AG04449 (cell line): ENCODE measurements around the gene AQP4.

Experiments used
- CTCF ChIA-PET: fragments of 350-600 bp; formaldehyde crosslinking; extraction: SDS; loops from one replicate; lab custom pipeline; 2021; ENCODE audit warnings: antibody characterized with exemption; lab: Yijun Ruan, JAX
- POLR2A ChIA-PET: fragments of 400-600, 350-600 bp; formaldehyde crosslinking; extraction: SDS; loops from one replicate; lab custom pipeline; 2020; ENCODE audit warnings: antibody characterized with exemption, inconsistent platforms; lab: Yijun Ruan, JAX
- DNase-seq: peaks from one replicate; pipeline ENCODE4 v3.0.0-alpha.2; 2010; ENCODE audit warnings: low read depth, low spot score
- H3K4me3 ChIP-seq: 2 replicates; pipeline ENCODE4 v1.5.1; 2011; ENCODE audit warnings: low read depth, mild to moderate bottlenecking, control low read depth, low read length
- CTCF ChIP-seq: IDR thresholded peaks from one replicate; pipeline ENCODE4 v1.5.1; 2011; ENCODE audit warnings: mild to moderate bottlenecking, moderate library complexity, low read length, control low read depth, inconsistent platforms; ENCODE audit not compliant: insufficient read depth; ENCODE audit errors: missing control alignments

AQP4 gene

GRCh38 chr18:26812462-26812861, 53.0 kb downstream of the AQP4 start:
- H3K4me3 ChIP-seq, result no peak overlapping the region
- CTCF ChIA-PET, result no interaction called here
- TF ChIP-seq CTCF, result no peak
- POLR2A ChIA-PET, result no interaction called here
- DNase-seq, result no peak

- ChIA-PET POLR2A (no interaction called here), CTCF (no interaction called here)
- H3K4me3 ChIP-seq, result no peak overlapping the region
- no peak for DNase-seq
- no peak for TF ChIP-seq CTCF
These were observed 56.2 kb downstream of the AQP4 start for GRCh38 chr18:26809346-26809745.

DNA sequence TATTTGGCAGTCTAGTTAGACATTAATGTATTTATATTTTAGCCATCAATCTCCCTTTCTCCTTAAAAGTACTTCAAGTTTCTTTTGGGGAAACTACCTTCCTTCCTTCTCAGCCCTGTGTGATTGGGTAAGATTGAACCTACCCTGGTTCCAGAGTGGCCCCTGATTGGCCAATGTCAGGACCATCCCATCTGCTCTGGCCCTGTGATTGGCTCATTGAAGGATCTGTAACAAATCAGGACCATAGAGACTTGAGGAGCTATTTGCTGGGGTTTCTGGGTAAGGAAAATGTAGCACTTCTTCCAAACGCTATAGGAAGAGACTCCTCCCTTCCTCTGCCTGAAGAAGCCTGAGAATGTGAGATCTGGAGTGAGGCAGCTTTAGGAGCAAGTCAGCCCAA, 59.3 kb downstream of the AQP4 start:
- no peak overlapping the region for H3K4me3 ChIP-seq
- no peak for TF ChIP-seq CTCF
- DNase-seq, result no peak
- ChIA-PET CTCF (no interaction called here), POLR2A (no interaction called here)

DNA sequence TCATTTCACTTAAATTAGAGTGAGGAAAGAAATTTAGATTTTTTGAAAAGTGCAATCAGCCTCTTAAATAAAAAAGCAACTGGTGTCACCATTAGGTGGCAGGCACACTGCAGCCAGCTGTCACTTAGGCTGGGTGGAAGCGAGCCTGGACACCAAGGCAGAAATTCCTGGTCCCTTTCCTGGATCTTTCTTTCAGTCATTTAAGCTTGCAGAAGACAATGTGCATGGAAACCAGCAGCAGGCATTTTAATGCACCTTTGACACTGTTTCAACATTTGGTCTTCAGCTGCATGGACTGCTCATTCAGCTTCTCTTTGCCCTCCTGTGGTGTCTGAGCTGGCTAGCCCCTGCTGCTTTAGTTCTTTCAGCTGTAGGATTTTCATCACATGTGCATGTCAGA, 61.0 kb downstream of the AQP4 start:
- no peak for DNase-seq
- no peak overlapping the region for H3K4me3 ChIP-seq
- no peak for TF ChIP-seq CTCF
- CTCF ChIA-PET, result no interaction called here
- POLR2A ChIA-PET, result no interaction called here

- ChIA-PET POLR2A (no interaction called here), CTCF (no interaction called here)
- H3K4me3 ChIP-seq, result no peak overlapping the region
- no peak for TF ChIP-seq CTCF
- no peak for DNase-seq
These were observed 61.9 kb downstream of the AQP4 start for GRCh38 chr18:26803643-26804042.

DNA sequence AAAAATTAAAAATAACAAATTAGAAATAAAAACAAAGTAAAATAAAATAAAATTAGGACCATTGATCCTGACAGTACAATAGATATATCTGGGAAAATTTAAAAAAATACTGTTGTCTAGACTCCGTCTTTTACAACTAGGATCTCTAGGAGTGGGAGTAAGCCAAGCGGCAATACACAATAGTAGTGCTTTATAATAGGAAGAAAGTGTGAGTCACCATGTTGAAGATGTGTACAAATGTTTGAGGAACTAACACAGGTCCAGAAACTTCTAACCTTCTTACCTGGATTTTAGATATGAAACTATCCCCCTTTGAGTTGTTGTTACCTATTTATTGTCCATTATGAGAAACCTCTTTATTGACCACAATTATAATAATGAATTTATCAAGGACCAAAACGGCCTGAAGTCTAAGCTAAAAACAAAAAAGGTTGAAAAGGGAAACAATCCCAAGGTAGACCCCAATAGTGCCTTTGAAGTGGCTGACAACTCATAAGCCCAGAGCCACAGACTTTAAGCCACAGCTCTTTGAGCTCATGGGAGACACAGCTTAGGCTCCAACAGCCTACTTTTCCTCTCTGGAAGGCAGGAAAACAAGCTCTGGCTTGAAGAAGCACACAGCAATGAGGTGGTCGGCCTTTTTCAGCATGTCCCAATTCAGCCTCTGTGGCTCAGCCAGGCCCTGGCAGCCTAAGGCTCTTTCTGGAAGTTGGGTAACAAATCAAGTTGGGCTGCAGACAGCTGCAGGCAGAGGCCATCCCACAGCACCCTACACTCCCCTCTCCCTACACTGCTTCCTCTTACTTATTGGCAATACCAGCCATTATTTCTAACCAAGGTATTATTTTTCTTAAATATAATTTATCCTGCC, 62.9 kb downstream of the AQP4 start:
- DNase-seq, result no peak
- no peak for TF ChIP-seq CTCF
- no peak overlapping the region for H3K4me3 ChIP-seq
- CTCF ChIA-PET, result no interaction called here
- POLR2A ChIA-PET, result no interaction called here
